Stimulated activated CD8-positive, alpha-beta memory T cell treated with anti-CD3 and anti-CD28 coated beads, Interleukin-7, amount 100 ng/mL, for 4 hours (primary cell): ENCODE data around the gene PINLYP.

Source experiments
- DNase-seq, 2 donors: peaks; one replicate each; pipeline ENCODE4 v3.0.0-alpha.2; 2020; ENCODE audit warnings: low read depth in 2 of 2

PINLYP gene

GRCh38 chr19:43606569-43607229, 31.1 kb downstream of the PINLYP start:
- DNase-seq: no peak

DNA sequence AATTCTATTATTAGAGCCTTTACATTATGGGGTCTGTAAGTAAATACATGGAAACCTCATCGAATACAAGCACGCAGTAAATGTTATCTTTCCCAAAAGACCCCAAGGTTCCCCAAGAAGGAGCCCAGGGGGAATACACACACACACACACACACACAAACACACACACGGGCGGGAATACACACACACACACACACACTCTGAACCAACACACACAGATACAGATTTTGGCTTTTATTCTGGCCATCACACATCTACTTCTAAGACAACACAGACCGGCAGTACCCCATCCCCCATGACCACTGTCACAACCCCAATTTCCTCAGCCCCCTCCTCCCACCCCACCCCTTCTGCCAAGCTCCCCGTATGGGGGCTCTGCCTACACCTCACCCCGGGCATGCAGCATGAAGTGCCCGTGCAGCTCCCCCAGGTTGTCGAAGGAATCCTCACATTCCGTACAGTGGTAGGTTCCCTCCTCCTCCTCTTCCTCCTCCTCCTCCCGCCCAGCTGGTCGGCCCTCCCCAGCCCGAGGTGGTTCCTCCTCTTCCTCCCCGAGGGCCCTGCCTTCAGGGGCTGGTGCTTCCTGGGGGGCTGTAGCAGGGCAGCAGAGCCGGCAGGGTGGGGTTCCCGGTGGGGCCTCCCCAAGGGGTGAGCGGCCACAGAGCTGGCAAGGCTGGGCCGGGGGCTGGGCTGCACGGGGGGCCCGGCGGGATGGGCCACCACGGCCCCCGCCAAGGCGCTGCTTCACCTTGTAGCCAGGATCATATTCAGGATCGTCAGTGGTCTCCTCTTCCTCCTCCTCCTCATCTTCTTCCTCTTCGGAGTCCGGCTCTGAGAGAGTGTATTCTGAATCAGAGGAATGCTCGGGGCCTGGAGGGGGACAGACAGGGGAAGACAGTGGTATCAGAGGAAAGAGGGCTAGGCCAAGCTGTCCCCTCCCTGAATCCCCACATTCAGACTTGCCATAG, 31.9 kb downstream of the PINLYP start:
- no peak for DNase-seq

- no peak for DNase-seq
These were observed 34.3 kb downstream of the PINLYP start for GRCh38 chr19:43609872-43610271.

- no peak for DNase-seq
These were observed 34.9 kb downstream of the PINLYP start for GRCh38 chr19:43610493-43610892.

GRCh38 chr19:43611788-43612187, 36.2 kb downstream of the PINLYP start, which contains the start of gene SRRM5:
TSS of gene SRRM5 (plus strand) at chr19:43612088. CDS start at chr19:43612122, 34 bp downstream.
- DNase-seq: no peak

- no peak for DNase-seq
These were observed 36.8 kb downstream of the PINLYP start for GRCh38 chr19:43612374-43612773.

DNA sequence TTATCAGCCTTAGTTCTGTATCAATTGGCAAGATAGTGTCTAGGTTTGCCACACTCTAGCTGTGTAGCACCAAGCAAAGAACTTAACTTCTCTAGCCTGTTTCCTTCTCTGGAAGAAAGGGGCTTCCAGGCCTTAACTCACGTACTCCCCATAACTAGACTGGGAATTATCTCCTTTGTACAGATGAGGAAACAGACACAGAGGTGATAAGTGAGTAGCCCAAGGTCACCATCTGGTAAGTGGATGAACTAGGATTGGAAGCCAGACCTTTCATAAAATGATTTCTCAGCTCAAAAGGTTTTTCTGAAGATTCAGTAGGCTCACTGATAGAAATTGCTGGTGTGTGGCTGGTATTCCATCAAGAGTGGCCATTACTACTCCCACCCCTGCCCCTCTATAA, 40.7 kb downstream of the PINLYP start:
- no peak for DNase-seq

DNA sequence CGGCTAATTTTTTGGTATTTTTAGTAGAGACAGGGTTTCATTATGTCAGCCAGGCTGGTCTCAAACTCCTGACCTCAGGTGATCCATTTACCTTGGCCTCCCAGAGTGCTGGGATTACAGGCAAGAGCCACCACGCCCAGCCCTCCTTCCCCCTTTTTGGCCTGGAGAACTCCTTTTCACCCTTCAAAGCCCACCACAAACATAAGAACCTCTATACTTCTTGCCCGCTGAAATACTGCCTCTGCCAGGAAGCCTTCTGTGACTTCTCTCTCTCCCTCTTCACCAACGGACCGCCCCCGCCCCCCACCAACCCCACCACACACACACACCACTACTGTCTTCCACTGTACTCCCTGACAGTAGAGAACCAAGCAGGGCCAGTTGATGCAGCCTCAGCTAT, 41.4 kb downstream of the PINLYP start:
- no peak for DNase-seq

GRCh38 chr19:43618921-43619261, 43.3 kb downstream of the PINLYP start:
- peak; percentile 16 to 17 for DNase-seq

GRCh38 chr19:43619262-43620060, 43.9 kb downstream of the PINLYP start, which contains the start of gene ZNF428:
TSS of gene ZNF428 (minus strand) at chr19:43619629. CDS start at chr19:43614304, 5,325 bp downstream.
- peak; percentile 74 to 89 for DNase-seq

GRCh38 chr19:43620061-43621001, 44.7 kb downstream of the PINLYP start:
- DNase-seq: peak; percentile 77 to 80

- DNase-seq: no peak
These were observed 46.5 kb downstream of the PINLYP start for GRCh38 chr19:43622070-43622469.

- DNase-seq: no peak
These were observed 47.4 kb downstream of the PINLYP start for GRCh38 chr19:43622956-43623355.

DNA sequence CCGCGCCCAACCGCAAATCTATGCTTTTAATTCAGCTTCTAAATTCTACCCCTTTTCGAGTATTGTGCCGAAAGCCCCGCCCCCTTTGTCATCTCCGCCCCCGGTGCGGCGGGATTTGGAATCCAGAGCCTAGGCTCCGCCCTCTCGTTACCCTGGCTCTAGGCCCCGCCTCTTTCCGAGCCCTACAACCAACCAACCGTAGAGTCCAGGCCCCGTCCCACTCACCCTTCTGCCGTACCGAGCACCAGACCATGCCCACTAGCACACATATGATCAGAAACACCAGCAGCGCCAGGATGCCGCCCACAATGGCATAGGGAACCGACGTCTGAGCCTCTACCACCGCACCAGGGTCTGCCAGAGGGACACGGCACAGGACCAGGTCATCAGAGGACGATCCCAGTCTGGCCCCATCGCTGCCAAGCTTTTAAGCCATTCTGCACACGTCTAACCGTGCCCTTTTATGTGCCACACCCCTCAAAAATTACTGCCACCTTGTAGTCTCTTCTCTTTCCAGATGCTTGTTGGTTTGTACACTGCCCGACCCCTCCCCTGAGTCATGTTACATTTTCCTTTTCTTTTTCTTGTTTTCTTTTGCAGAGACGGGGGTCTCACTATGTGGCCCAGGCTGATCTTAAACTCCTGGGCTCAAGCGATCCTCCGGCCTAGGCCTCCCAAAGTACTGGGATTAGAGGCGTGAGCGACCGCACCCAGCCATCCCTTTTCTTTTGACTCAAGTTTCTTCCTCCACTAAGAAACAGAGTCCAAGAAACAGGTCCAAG, 48.5 kb downstream of the PINLYP start:
- DNase-seq: no peak

GRCh38 chr19:43624933-43625332, 49.3 kb downstream of the PINLYP start:
- DNase-seq: peak; percentile 74 to 77

DNA sequence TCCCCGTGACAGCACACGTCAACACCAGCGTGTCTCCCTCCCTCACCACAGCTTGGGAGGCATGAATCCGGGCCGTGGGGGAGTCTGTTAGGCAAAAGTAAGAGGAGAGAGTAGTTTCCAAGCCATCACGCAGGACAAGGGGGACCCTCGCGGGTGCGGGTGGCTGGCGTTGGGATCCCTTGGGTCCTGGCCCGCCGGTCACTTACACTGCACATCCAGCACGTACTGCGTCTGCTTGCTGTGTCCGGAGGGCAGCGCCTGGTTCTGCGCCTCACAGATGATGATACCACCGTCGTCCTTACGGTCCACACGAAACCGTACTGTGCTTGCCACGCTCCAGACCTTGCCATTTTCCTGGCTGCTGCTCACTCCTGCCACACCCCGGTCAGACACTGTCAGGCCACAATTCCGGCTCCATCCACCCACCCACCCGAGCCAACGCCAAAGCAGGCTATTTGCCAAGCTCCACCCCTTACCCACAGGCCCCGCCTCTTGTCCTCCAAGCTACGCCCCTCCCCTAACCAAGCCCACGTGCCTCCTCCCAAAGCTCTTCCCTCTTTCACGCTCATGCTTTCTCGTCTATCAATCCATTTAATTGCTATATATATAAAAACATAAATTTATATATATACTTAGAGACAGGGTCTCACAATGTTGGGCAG, 50.4 kb downstream of the PINLYP start:
- DNase-seq: no peak

GRCh38 chr19:43626838-43627237, 51.2 kb downstream of the PINLYP start:
- DNase-seq: no peak

GRCh38 chr19:43628646-43629326, 53.2 kb downstream of the PINLYP start:
- no peak for DNase-seq

DNA sequence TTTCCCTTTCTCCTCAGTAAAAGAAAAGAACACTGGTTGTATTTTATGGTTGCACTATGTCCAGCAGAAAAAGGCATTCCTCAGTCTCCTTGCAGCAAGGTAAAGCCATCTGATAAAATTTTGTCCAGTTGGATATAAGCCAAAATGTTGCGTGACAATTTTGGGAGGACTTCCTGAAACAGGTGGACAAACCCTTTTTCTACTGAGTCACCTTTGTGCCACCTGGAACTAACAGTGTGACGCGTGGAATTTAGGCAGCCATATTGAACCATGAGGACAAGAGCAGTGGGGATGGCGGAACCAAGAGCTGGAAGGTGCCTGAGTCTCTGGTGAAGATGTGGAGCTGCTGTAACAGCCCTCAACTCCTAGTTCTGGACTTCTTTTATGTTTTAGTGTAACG, 55.9 kb downstream of the PINLYP start:
- no peak for DNase-seq
